Smooth muscle cell (in vitro differentiated cells): ENCODE measurements around the gene NR2E1. TPM values are rescaled to one million over a fixed set of nuclear protein-coding genes. Genes with fewer than 3 reads are reported as not detected.

Source experiments
- DNase-seq: peaks from one replicate; lab custom pipeline; 2025; ENCODE audit not compliant: unreplicated experiment; lab: John Stamatoyannopoulos, UW
- H2AFZ ChIP-seq: fragments of 200-600 bp; sonication (generic); 2 replicates; pipeline ENCODE4 v1.6.0; 2016; ENCODE audit warnings: antibody characterized with exemption, low read depth, mild to moderate bottlenecking
- H3F3A ChIP-seq: fragments of 200-600 bp; sonication (generic); 2 replicates; pipeline ENCODE4 v1.6.0; 2017; ENCODE audit warnings: antibody characterized with exemption, low read depth
- H3K27ac ChIP-seq: fragments of 200-600 bp; sonication (generic); 2 replicates; pipeline ENCODE4 v1.5.1; 2016; ENCODE audit warnings: low read depth, mild to moderate bottlenecking
- H3K27me3 ChIP-seq: fragments of 200-600 bp; sonication (generic); 2 replicates; pipeline ENCODE4 v1.6.1; 2016; ENCODE audit warnings: low read depth, mild to moderate bottlenecking
- H3K36me3 ChIP-seq: fragments of 200-600 bp; sonication (generic); 2 replicates; pipeline ENCODE4 v1.5.1; 2016; ENCODE audit warnings: low read depth
- H3K4me1 ChIP-seq: fragments of 200-600 bp; sonication (generic); 2 replicates; pipeline ENCODE4 v1.5.1; 2016; ENCODE audit warnings: low read depth
- H3K4me2 ChIP-seq: fragments of 200-600 bp; sonication (generic); 2 replicates; pipeline ENCODE4 v1.6.0; 2016; ENCODE audit warnings: mild to moderate bottlenecking
- H3K4me3 ChIP-seq: fragments of 200-600 bp; sonication (generic); 2 replicates; pipeline ENCODE4 v1.5.1; 2016; ENCODE audit warnings: mild to moderate bottlenecking
- H3K79me2 ChIP-seq: fragments of 200-600 bp; sonication (generic); 2 replicates; pipeline ENCODE4 v1.6.0; 2016; ENCODE audit warnings: low read depth, mild to moderate bottlenecking
- H3K9ac ChIP-seq: fragments of 200-600 bp; sonication (generic); 2 replicates; pipeline ENCODE4 v1.6.0; 2016; ENCODE audit warnings: low read depth
- H3K9me3 ChIP-seq: fragments of 200-600 bp; sonication (generic); replicated peaks from 2 replicates; pipeline ENCODE4 v1.5.1; 2016; ENCODE audit warnings: low read depth
- H4K20me1 ChIP-seq: fragments of 200-600 bp; sonication (generic); 2 replicates; pipeline ENCODE4 v1.6.0; 2016; ENCODE audit warnings: low read depth
- CTCF ChIP-seq: fragments of 200-600 bp; sonication (generic); IDR thresholded peaks from 2 replicates; pipeline ENCODE4 v1.5.1; 2017; ENCODE audit warnings: borderline replicate concordance, mild to moderate bottlenecking, antibody characterized with exemption; ENCODE audit not compliant: insufficient read depth, poor library complexity, severe bottlenecking
- WGBS: methylation state at CpG from one replicate; pipeline ENCODE4 v1.1.7; 2016; ENCODE audit warnings: low lambda C conversion rate; 5-methylcytosine and 5-hydroxymethylcytosine counted together
- polyA plus RNA-seq: library from polyadenylated mRNA; unstranded; fragments of >200 nt; fragmentation: Nextera tagmentation; extraction: Ambion mirVana; gene quantifications from 2 replicates; pipeline ENCODE4 v1.2.1, GENCODE V29; 2016
- total RNA-seq: library from RNA; depleted of rRNA; stranded (reverse); fragments of >200 nt; gene quantifications from 2 replicates; pipeline ENCODE4 v1.2.3, GENCODE V29; 2014

NR2E1 gene
- total and polyA plus RNA-seq, 2 experiments from 2014 or later, result not detected

- Histone ChIP-seq H3K36me3 (no peaks in the 10 kb centered on the region), H3K27ac (no peak overlapping the region), H3K4me1 (peaks cover 5% of the 10 kb centered on the region), H3K9me3 (no peaks in the 10 kb centered on the region), H3K4me3 (no peak overlapping the region), H3K4me2 (no peak overlapping the region), H3K9ac (no peak overlapping the region), H3K27me3 (no peaks in the 10 kb centered on the region), H4K20me1 (peaks cover 95% of the 10 kb centered on the region), H3F3A (no peaks in the 10 kb centered on the region), H2AFZ (no peak overlapping the region), H3K79me2 (peaks cover 56% of the 10 kb centered on the region)
- WGBS, result 90% methylated on average over 3 of the region's 3 CpGs
- no peak for DNase-seq
- no peak for TF ChIP-seq CTCF
These were observed 61.5 kb downstream of the NR2E1 start for GRCh38 chr6:108227290-108227689.

GRCh38 chr6:108228416-108228815 is 62.6 kb downstream of the NR2E1 start:
- peaks cover 67% of the 10 kb centered on the region for H3K79me2 ChIP-seq

GRCh38 chr6:108235127-108235526 is 69.3 kb downstream of the NR2E1 start:
- H3K27ac ChIP-seq, result no peak overlapping the region
- TF ChIP-seq CTCF, result no peak
- H3K36me3 ChIP-seq, result no peaks in the 10 kb centered on the region
- no peak overlapping the region for H3K4me2 ChIP-seq
- H3K9me3 ChIP-seq, result no peaks in the 10 kb centered on the region
- H2AFZ ChIP-seq, result no peak overlapping the region
- no peaks in the 10 kb centered on the region for H3K4me1 ChIP-seq
- H3K79me2 ChIP-seq, result peaks cover 85% of the 10 kb centered on the region
- no peak overlapping the region for H3K4me3 ChIP-seq
- peaks cover 92% of the 10 kb centered on the region for H4K20me1 ChIP-seq
- 95% methylated on average over 4 of the region's 4 CpGs for WGBS
- H3K27me3 ChIP-seq, result no peaks in the 10 kb centered on the region
- H3F3A ChIP-seq, result no peaks in the 10 kb centered on the region
- H3K9ac ChIP-seq, result no peak overlapping the region
- no peak for DNase-seq

More at GRCh38 chr6:108228416-108228815, 62.6 kb downstream of the NR2E1 start:
- DNase-seq, result no peak
- H4K20me1 ChIP-seq, result peaks cover 99% of the 10 kb centered on the region
- H2AFZ ChIP-seq, result no peak overlapping the region
- no peaks in the 10 kb centered on the region for H3F3A ChIP-seq
- peaks cover 5% of the 10 kb centered on the region for H3K4me1 ChIP-seq
- H3K4me3 ChIP-seq, result no peak overlapping the region
- no peaks in the 10 kb centered on the region for H3K27me3 ChIP-seq
- H3K36me3 ChIP-seq, result no peaks in the 10 kb centered on the region
- no peak overlapping the region for H3K27ac ChIP-seq
- no peak overlapping the region for H3K4me2 ChIP-seq
- TF ChIP-seq CTCF, result no peak
- H3K9me3 ChIP-seq, result no peaks in the 10 kb centered on the region
- H3K9ac ChIP-seq, result no peak overlapping the region
- WGBS, result 94% methylated on average over 8 of the region's 8 CpGs

DNA sequence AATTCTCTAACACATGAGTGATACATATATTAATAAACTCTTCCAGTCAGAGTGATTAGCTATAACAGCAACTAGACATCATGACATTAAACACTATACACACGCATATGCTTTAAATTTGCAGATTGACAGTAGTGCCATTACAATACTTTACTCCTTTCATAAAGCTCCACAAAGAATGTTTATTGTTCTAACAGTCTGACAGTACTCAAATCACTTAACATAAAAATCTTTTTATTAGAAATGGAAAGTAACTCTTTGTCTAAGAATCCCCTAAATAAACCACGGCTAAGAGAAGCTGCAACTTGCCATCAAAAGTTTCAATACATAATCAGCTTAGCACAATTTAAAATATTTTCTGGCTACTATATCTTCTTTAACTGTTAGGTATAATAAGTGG is 71.0 kb downstream of the NR2E1 start:
- Histone ChIP-seq H3K79me2 (peaks cover 89% of the 10 kb centered on the region), H2AFZ (no peak overlapping the region), H3K4me2 (no peak overlapping the region), H4K20me1 (peaks cover 92% of the 10 kb centered on the region), H3K4me1 (no peaks in the 10 kb centered on the region), H3K9ac (no peak overlapping the region), H3F3A (no peaks in the 10 kb centered on the region), H3K9me3 (no peaks in the 10 kb centered on the region), H3K36me3 (peaks cover under 1% of the 10 kb centered on the region), H3K27ac (no peak overlapping the region), H3K27me3 (no peaks in the 10 kb centered on the region), H3K4me3 (no peak overlapping the region)
- 70% methylated on average over 2 of the region's 2 CpGs for WGBS
- DNase-seq, result no peak
- no peak for TF ChIP-seq CTCF
